Upper lobe of left lung (tissue), 6 donors: ENCODE results near the gene ZBED2. TPM values are rescaled to one million over a fixed set of nuclear protein-coding genes. Genes with fewer than 3 reads are reported as not detected.

Source experiments
- ATAC-seq, 2 donors: fragments of 200-7000 bp; cut with Tn5 transposase; one replicate each; pipeline ENCODE4 v1.9.1; 2022; ENCODE audit warnings: mild to moderate bottlenecking in 2 of 2, moderate library complexity in 2 of 2; ENCODE audit not compliant: low FRiP score in 2 of 2
- DNase-seq, 2 donors: peaks; one replicate each; pipeline ENCODE4 v3.0.0-alpha.2; 2019 to 2020
- H3K27ac ChIP-seq, 4 donors: fragments of 200-600 bp; sonication (generic); one replicate each; pipeline ENCODE4 v1.5.1; 2016 to 2019
- H3K27me3 ChIP-seq, 4 donors: fragments of 200-600 bp; sonication (generic); one replicate each; pipeline ENCODE4 v1.5.1; 2017 to 2019
- H3K36me3 ChIP-seq, 4 donors: fragments of 200-600 bp; sonication (generic); one replicate each; pipeline ENCODE4 v1.5.1; 2016 to 2019
- H3K4me1 ChIP-seq, 4 donors: fragments of 200-600 bp; sonication (generic); one replicate each; pipeline ENCODE4 v1.5.1; 2018 to 2019
- H3K4me3 ChIP-seq, 4 donors: fragments of 200-600 bp; sonication (generic); one replicate each; pipeline ENCODE4 v1.5.1; 2017 to 2019; ENCODE audit warnings: mild to moderate bottlenecking in 2 of 4, moderate library complexity in 1 of 4
- H3K9me3 ChIP-seq, 4 donors: fragments of 200-600 bp; sonication (generic); one replicate each; pipeline ENCODE4 v1.5.1; 2018 to 2019
- EP300 ChIP-seq, 4 donors: sonication (generic); formaldehyde crosslinking; IDR thresholded peaks; one replicate each; pipeline ENCODE4 v1.5.1; 2017; ENCODE audit warnings: antibody characterized with exemption in 4 of 4, control low read depth in 2 of 4
- POLR2A ChIP-seq, 4 donors: fragments of 450-650 bp; IDR thresholded peaks; one replicate each; pipeline ENCODE4 v1.5.1; 2016 to 2017; ENCODE audit warnings: antibody characterized with exemption in 4 of 4, mild to moderate bottlenecking in 2 of 4
- POLR2AphosphoS5 ChIP-seq, 2 donors: sonication (generic); formaldehyde crosslinking; IDR thresholded peaks; one replicate each; pipeline ENCODE4 v1.5.1; 2017; ENCODE audit warnings: antibody characterized with exemption in 2 of 2
- WGBS, 2 donors: methylation state at CpG; one replicate each; pipeline ENCODE4 v1.1.5; 2017 to 2018; 5-methylcytosine and 5-hydroxymethylcytosine counted together
- total RNA-seq, 6 donors: library from RNA; depleted of rRNA in 4 of 6; stranded (reverse); fragments of >200 nt in 4 of 6; gene quantifications; one replicate each; pipeline versions ENCODE4 v1.1.0 to v1.2.1, GENCODE V29; 2016 to 2021
- TF ChIP-seq, protein P1 (sequence below), 6 experiments: fragments of 450-650 bp in 4 of 6; fragments of 200-600 bp in 2 of 6; sonication (generic) in 2 of 6; IDR thresholded peaks; one replicate each; pipeline ENCODE4 v1.5.1; 2016 to 2019; ENCODE audit warnings: antibody characterized with exemption in 6 of 6
- donor health status: DM: no; HTN: no; CAD: no; lungs with moderate emphysema.
- donor health status: DM: no; HTN: yes; CAD: no; lungs with severe emphysema.

The ZBED2 gene
- total RNA-seq, 6 donors from 2014 or later = 2.1 to 28.5 (median 7.6) TPM

GRCh38 chr3:111585217-111585616, 9.9 kb downstream of the ZBED2 start:
- no peaks in the 10 kb centered on the region for H3K27me3 ChIP-seq
- ATAC-seq = peak; percentile 28 to 70
- H3K9me3 ChIP-seq = no peaks in the 10 kb centered on the region
- WGBS, 2 donors = 46 to 57% methylated on average over 1 of the region's 1 CpG
- H3K27ac ChIP-seq = peak overlapping the region in 1 of 4 donors; percentile 0
- no peaks in the 10 kb centered on the region for H3K36me3 ChIP-seq
- peaks cover 0 to 3% (median 0%) of the 10 kb centered on the region in 4 donors for H3K4me1 ChIP-seq
- TF ChIP-seq, protein P1, sequence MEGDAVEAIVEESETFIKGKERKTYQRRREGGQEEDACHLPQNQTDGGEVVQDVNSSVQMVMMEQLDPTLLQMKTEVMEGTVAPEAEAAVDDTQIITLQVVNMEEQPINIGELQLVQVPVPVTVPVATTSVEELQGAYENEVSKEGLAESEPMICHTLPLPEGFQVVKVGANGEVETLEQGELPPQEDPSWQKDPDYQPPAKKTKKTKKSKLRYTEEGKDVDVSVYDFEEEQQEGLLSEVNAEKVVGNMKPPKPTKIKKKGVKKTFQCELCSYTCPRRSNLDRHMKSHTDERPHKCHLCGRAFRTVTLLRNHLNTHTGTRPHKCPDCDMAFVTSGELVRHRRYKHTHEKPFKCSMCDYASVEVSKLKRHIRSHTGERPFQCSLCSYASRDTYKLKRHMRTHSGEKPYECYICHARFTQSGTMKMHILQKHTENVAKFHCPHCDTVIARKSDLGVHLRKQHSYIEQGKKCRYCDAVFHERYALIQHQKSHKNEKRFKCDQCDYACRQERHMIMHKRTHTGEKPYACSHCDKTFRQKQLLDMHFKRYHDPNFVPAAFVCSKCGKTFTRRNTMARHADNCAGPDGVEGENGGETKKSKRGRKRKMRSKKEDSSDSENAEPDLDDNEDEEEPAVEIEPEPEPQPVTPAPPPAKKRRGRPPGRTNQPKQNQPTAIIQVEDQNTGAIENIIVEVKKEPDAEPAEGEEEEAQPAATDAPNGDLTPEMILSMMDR (IDR thresholded peaks at IDR 0.05) = no peak
- TF ChIP-seq EP300 (IDR thresholded peaks at IDR 0.05) = peak in 1 of 4 donors; percentile 78
- no peak overlapping the region for H3K4me3 ChIP-seq
- DNase-seq = no peak

DNA sequence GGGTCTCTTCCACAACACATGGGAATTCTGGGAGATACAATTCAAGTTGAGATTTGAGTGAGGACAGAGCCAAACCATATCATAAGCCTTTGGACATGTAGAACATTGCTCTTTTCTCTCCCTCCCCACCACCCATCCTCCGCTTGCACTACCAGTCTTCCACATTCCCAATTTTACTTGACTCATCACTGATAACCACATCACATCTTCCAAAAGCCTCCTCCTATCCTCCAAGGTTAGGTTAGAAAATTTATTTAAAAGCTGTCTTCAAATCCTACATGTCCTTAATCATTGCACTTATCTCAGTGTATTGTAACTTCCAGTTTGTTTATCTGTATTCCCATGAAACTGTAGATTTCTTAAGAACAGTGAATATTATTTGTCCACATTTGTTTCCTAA, 10.4 kb downstream of the ZBED2 start:
- Histone ChIP-seq H3K36me3 (no peaks in the 10 kb centered on the region), H3K27ac (peak overlapping the region in 1 of 4 donors; percentile 0)

GRCh38 chr3:111582120-111582474, 13.0 kb downstream of the ZBED2 start:
- Histone ChIP-seq H3K4me3 (no peak overlapping the region), H3K36me3 (no peaks in the 10 kb centered on the region), H3K27ac (peak overlapping the region in 2 of 4 donors; percentile 7 to 52), H3K9me3 (no peaks in the 10 kb centered on the region), H3K4me1 (peaks cover 0 to 3% (median 0%) of the 10 kb centered on the region in 4 donors), H3K27me3 (no peaks in the 10 kb centered on the region)
- TF ChIP-seq, protein P1 (IDR thresholded peaks at IDR 0.05) = peak in 2 of 6 experiments; percentile 12 to 28
- TF ChIP-seq EP300 (IDR thresholded peaks at IDR 0.05) (peak in 1 of 4 donors; percentile 89), POLR2AphosphoS5 (IDR thresholded peaks at IDR 0.05) (peak in 1 of 2 donors; percentile 49), POLR2A (IDR thresholded peaks at IDR 0.05) (no peak)
- DNase-seq (peak in 1 of 2 donors; percentile 41), ATAC-seq (peak; percentile 64 to 90)
- 48 to 69% methylated on average over 1 of the region's 1 CpG for WGBS, 2 donors

More for the DNA sequence above, 10.4 kb downstream of the ZBED2 start:
- ATAC-seq (no peak), DNase-seq (no peak)
- Histone ChIP-seq H3K4me1 (peaks cover 0 to 3% (median 0%) of the 10 kb centered on the region in 4 donors), H3K4me3 (no peak overlapping the region), H3K9me3 (no peaks in the 10 kb centered on the region), H3K27me3 (no peaks in the 10 kb centered on the region)
- TF ChIP-seq POLR2A (IDR thresholded peaks at IDR 0.05) (no peak), EP300 (IDR thresholded peaks at IDR 0.05) (no peak), POLR2AphosphoS5 (IDR thresholded peaks at IDR 0.05) (no peak)
- TF ChIP-seq, protein P1 (IDR thresholded peaks at IDR 0.05) = no peak
- 95% methylated on average over 1 of the region's 1 CpG for WGBS, 2 donors

DNA sequence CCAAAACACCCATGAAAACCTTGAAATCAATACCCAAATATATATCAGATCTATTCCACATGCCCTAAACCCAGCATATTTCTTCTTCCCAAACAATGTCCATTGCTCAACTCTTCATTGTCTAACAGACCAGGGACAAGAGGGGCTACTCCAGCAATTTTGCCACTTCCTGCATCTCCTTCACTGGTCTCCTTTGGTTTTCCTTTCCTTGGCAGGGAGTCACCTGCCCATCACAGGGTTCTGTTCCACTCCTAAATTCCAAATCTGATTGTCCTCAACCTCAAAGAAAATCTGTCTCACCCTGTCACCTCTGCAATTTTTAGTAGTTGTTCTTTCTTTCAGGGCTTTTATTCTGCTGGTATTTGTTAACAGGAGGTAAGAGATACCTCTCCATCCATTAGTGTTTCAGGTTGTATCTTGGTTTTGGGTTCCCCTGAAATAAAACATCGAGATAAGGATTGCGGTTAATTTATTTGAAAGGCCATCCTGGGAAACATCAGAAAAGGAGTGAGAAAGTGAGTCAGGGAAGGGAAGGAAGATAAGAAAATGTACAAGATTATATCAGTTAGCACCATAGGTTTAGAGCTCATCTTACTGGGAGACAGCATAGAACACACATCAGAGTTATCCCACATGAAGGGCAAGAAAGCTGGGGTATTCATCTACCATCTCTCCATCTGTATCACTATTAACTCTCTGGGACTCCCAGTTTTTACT, 13.6 kb downstream of the ZBED2 start:
- Histone ChIP-seq H3K4me1 (peaks cover 0 to 3% (median 0%) of the 10 kb centered on the region in 4 donors), H3K4me3 (no peak overlapping the region), H3K9me3 (no peaks in the 10 kb centered on the region), H3K27ac (no peak overlapping the region), H3K27me3 (no peaks in the 10 kb centered on the region), H3K36me3 (no peaks in the 10 kb centered on the region)
- WGBS, 2 donors = 93 to 95% methylated on average over 2 of the region's 2 CpGs
- DNase-seq (no peak), ATAC-seq (no peak)
- TF ChIP-seq POLR2A (IDR thresholded peaks at IDR 0.05) = no peak
- no peak for TF ChIP-seq POLR2AphosphoS5 (IDR thresholded peaks at IDR 0.05)
- TF ChIP-seq, protein P1 (IDR thresholded peaks at IDR 0.05) = no peak
- TF ChIP-seq EP300 (IDR thresholded peaks at IDR 0.05) = no peak

DNA sequence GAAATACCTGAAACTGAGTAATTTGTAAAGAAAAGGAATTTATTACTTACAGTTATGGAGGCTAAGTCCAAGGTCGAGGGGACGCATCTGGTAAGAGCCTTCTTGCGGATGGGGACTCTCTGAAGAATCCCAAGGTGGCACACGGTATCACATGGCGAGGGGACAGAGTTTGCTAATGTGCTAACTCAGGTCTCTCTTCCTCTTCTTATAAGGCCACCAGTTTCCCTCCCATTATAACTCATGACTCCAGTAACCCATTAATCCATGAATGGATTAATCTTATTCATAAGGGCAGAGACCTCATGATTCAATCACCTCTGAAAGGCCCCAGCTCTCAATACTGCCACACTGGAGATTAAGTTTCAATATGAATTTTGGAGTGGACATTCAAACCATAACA, 15.7 kb downstream of the ZBED2 start:
- DNase-seq (no peak), ATAC-seq (no peak)
- no peaks in the 10 kb centered on the region for H3K9me3 ChIP-seq
- no peaks in the 10 kb centered on the region for H3K4me1 ChIP-seq
- 81 to 88% methylated on average over 5 of the region's 5 CpGs for WGBS, 2 donors
- H3K27ac ChIP-seq = no peak overlapping the region
- no peaks in the 10 kb centered on the region for H3K36me3 ChIP-seq
- H3K4me3 ChIP-seq = no peak overlapping the region
- TF ChIP-seq, protein P1 (IDR thresholded peaks at IDR 0.05) = no peak
- TF ChIP-seq POLR2AphosphoS5 (IDR thresholded peaks at IDR 0.05) (no peak), POLR2A (IDR thresholded peaks at IDR 0.05) (no peak), EP300 (IDR thresholded peaks at IDR 0.05) (no peak)
- no peaks in the 10 kb centered on the region for H3K27me3 ChIP-seq
